SK-N-SH (cell line): Measurements from ENCODE around the gene CAMSAP1. TPM values are rescaled to one million over a fixed set of nuclear protein-coding genes. Genes with fewer than 3 reads are reported as not detected.

Experiments used
- CTCF ChIA-PET: fragments of 300-600, 350-600 bp; formaldehyde crosslinking; extraction: SDS; loops from one replicate; lab custom pipeline; 2021; lab: Yijun Ruan, JAX
- POLR2A ChIA-PET: fragments of 350-600 bp; sonication (Branson Sonifier 250); formaldehyde crosslinking; extraction: SDS; loops from one replicate; lab custom pipeline; 2020; ENCODE audit warnings: antibody characterized with exemption, inconsistent platforms; lab: Yijun Ruan, JAX
- DNase-seq: peaks from one replicate; pipeline ENCODE4 v3.0.0; 2012
- H2AFZ ChIP-seq: fragments of 200-600 bp; sonication (generic); 2 replicates; pipeline ENCODE4 v1.8.1; 2016; ENCODE audit warnings: antibody characterized with exemption, mild to moderate bottlenecking, low read depth
- H3F3A ChIP-seq: fragments of 200-600 bp; sonication (generic); replicated peaks from 2 replicates; pipeline ENCODE3; 2016; ENCODE audit warnings: antibody characterized with exemption, mild to moderate bottlenecking; ENCODE audit not compliant: insufficient read depth
- H3K27ac ChIP-seq, 2 experiments: fragments of 200-500 bp in 1 of 2; fragments of 200-600 bp in 1 of 2; sonication (Bioruptor generic) in 1 of 2; sonication (generic), shearing (Covaris generic) in 1 of 2; 2 replicates each; pipeline versions ENCODE4 v1.5.1 to v1.6.1; 2014 to 2016; ENCODE audit warnings: low read depth in 2 of 2, inconsistent platforms in 1 of 2, low read length in 1 of 2, mild to moderate bottlenecking in 1 of 2, mixed read lengths in 1 of 2
- H3K27me3 ChIP-seq: fragments of 200-600 bp; sonication (generic), shearing (Covaris generic); 2 replicates; pipeline ENCODE4 v1.6.1; 2016; ENCODE audit warnings: mixed run types; ENCODE audit not compliant: insufficient read depth
- H3K36me3 ChIP-seq, 2 experiments: fragments of 200-500 bp in 1 of 2; fragments of 200-600 bp in 1 of 2; sonication (Bioruptor generic) in 1 of 2; sonication (generic) in 1 of 2; replicated peaks in 1 of 2; 2 replicates each; pipeline versions ENCODE3 to v1.5.1; 2014 to 2016; ENCODE audit warnings: low read length in 1 of 2, mild to moderate bottlenecking in 1 of 2; ENCODE audit not compliant: insufficient read depth in 2 of 2, control insufficient read depth in 1 of 2
- H3K4me1 ChIP-seq, 2 experiments: fragments of 200-500 bp in 1 of 2; fragments of 200-600 bp in 1 of 2; sonication (Bioruptor generic) in 1 of 2; sonication (generic), shearing (Covaris generic) in 1 of 2; 2 replicates each; pipeline versions ENCODE4 v1.5.1 to v1.6.1; 2014 to 2016; ENCODE audit warnings: low read depth in 1 of 2, low read length in 1 of 2, mixed run types in 1 of 2; ENCODE audit not compliant: insufficient read depth in 2 of 2, control insufficient read depth in 1 of 2
- H3K4me2 ChIP-seq: fragments of 200-600 bp; sonication (generic), shearing (Covaris generic); 2 replicates; pipeline ENCODE4 v1.6.1; 2017; ENCODE audit warnings: mixed run types
- H3K4me3 ChIP-seq, 2 experiments: fragments of 200-500 bp in 1 of 2; fragments of 200-600 bp in 1 of 2; sonication (Bioruptor generic) in 1 of 2; sonication (generic), shearing (Covaris generic) in 1 of 2; 2 replicates each; pipeline versions ENCODE4 v1.5.1 to v1.8.1; 2014 to 2016; ENCODE audit warnings: low read depth in 2 of 2, inconsistent platforms in 1 of 2, low read length in 1 of 2, mild to moderate bottlenecking in 1 of 2, mixed read lengths in 1 of 2, moderate library complexity in 1 of 2
- H3K79me2 ChIP-seq: fragments of 200-600 bp; sonication (generic); 2 replicates; pipeline ENCODE4 v1.8.1; 2017; ENCODE audit warnings: mild to moderate bottlenecking; ENCODE audit not compliant: insufficient read depth
- H3K9ac ChIP-seq: fragments of 200-600 bp; sonication (generic); 2 replicates; pipeline ENCODE4 v1.6.1; 2017; ENCODE audit warnings: mixed run types
- H3K9me2 ChIP-seq: fragments of 200-600 bp; sonication (generic); 2 replicates; pipeline ENCODE4 v1.6.1; 2017; ENCODE audit warnings: mixed run types
- H3K9me3 ChIP-seq: fragments of 200-600 bp; sonication (generic); 2 replicates; pipeline ENCODE4 v1.6.1; 2017; ENCODE audit warnings: mixed run types, mild to moderate bottlenecking, moderate library complexity
- H4K20me1 ChIP-seq: fragments of 200-600 bp; sonication (generic); 2 replicates; pipeline ENCODE4 v1.6.1; 2017; ENCODE audit warnings: mild to moderate bottlenecking, mixed run types; ENCODE audit not compliant: insufficient read depth
- FOSL2 ChIP-seq: IDR thresholded peaks from 2 replicates; pipeline ENCODE4 v1.4.0; 2012; ENCODE audit warnings: low read depth, mild to moderate bottlenecking, moderate library complexity, borderline replicate concordance
- JUND ChIP-seq: IDR thresholded peaks from 2 replicates; pipeline ENCODE4 v1.4.0; 2012
- MAX ChIP-seq: IDR thresholded peaks from 2 replicates; pipeline ENCODE4 v1.4.0; 2012; ENCODE audit warnings: low read depth
- MXI1 ChIP-seq: IDR thresholded peaks from 2 replicates; pipeline ENCODE4 v1.6.1; 2012; ENCODE audit warnings: mild to moderate bottlenecking, low read depth, low read length, improper control_type of control experiment
- NFIC ChIP-seq: IDR thresholded peaks from 2 replicates; pipeline ENCODE4 v1.4.0; 2012; ENCODE audit warnings: borderline replicate concordance
- PBX3 ChIP-seq: IDR thresholded peaks from 2 replicates; pipeline ENCODE4; 2012
- POLR2AphosphoS5 ChIP-seq: IDR thresholded peaks from 2 replicates; pipeline ENCODE4 v1.6.1; 2012; ENCODE audit warnings: low read depth, low read length
- RAD21 ChIP-seq: IDR thresholded peaks from 2 replicates; pipeline ENCODE4 v1.6.1; 2012; ENCODE audit warnings: mild to moderate bottlenecking, low read length
- REST ChIP-seq: IDR thresholded peaks from 2 replicates; pipeline ENCODE4 v1.6.1; 2012; ENCODE audit warnings: mild to moderate bottlenecking, low read depth, low read length, moderate library complexity
- TCF12 ChIP-seq: IDR thresholded peaks from 2 replicates; pipeline ENCODE4 v1.4.0; 2012
- TEAD4 ChIP-seq: IDR thresholded peaks from 2 replicates; pipeline ENCODE4 v1.4.0; 2012; ENCODE audit warnings: mild to moderate bottlenecking, borderline replicate concordance; ENCODE audit not compliant: insufficient read depth
- USF2 ChIP-seq: fragments of 150-350 bp; IDR thresholded peaks from 2 replicates; pipeline ENCODE4 v1.6.1; 2017; ENCODE audit warnings: antibody characterized with exemption, low read length, low read depth, borderline replicate concordance
- WGBS: methylation state at CpG from one replicate; pipeline ENCODE4 v1.1.6; 2017; ENCODE audit warnings: low lambda C conversion rate; 5-methylcytosine and 5-hydroxymethylcytosine counted together
- polyA plus RNA-seq, 3 experiments: library from polyadenylated mRNA; depleted of rRNA; stranded (reverse); fragments of >200 nt; gene quantifications; 2 replicates each; pipeline ENCODE4 v1.2.3, GENCODE V29; 2012

The CAMSAP1 gene
- polyA plus RNA-seq, 1 of the 3 experiments (the other 2 are of a cell fraction): 8.9 TPM

GRCh38 chr9:135857843-135858242 lies 49.5 kb downstream of the CAMSAP1 start:
- Histone ChIP-seq H3K9ac (no peak overlapping the region), H3K36me3 (peaks cover 16 to 18% of the 10 kb centered on the region in 2 experiments), H3F3A (peaks cover 11% of the 10 kb centered on the region), H2AFZ (no peak overlapping the region), H3K27ac (peak overlapping the region in 1 of 2 experiments; percentile 39; a peak in 2 of 4 replicates), H3K4me2 (peak overlapping the region; percentile 25; the same call in 1 of the 2 replicates), H3K9me2 (no peaks in the 10 kb centered on the region), H3K79me2 (peaks cover 41% of the 10 kb centered on the region), H3K4me3 (no peak overlapping the region), H3K4me1 (peaks cover 2 to 24% of the 10 kb centered on the region in 2 experiments; a peak in 2 of 4 replicates), H3K9me3 (no peaks in the 10 kb centered on the region), H4K20me1 (peaks cover 34% of the 10 kb centered on the region), H3K27me3 (no peaks in the 10 kb centered on the region)
- ChIA-PET CTCF (interaction anchor here (0.9 to 1.3 kb wide), 2 partner anchors 16 to 22 kb away, joined by 3 read pairs; no protein-coding TSS in a partner anchor), POLR2A (no interaction called here)
- no peak for TF ChIP-seq MXI1
- peak; percentile 87 for TF ChIP-seq REST
- WGBS: 96% methylated on average over 2 of the region's 3 CpGs
- DNase-seq: no peak

GRCh38 chr9:135857371-135857786 lies 50.0 kb downstream of the CAMSAP1 start:
- Histone ChIP-seq H3K27ac (peak overlapping the region in 1 of 2 experiments; percentile 39; a peak in 2 of 4 replicates), H3K4me3 (no peak overlapping the region), H3K27me3 (no peaks in the 10 kb centered on the region), H3K79me2 (peaks cover 36% of the 10 kb centered on the region), H3K36me3 (peaks cover 19 to 22% of the 10 kb centered on the region in 2 experiments), H3K4me2 (peak overlapping the region; percentile 25; the same call in 1 of the 2 replicates), H3K9me2 (no peaks in the 10 kb centered on the region), H2AFZ (no peak overlapping the region), H3K4me1 (peaks cover 2 to 24% of the 10 kb centered on the region in 2 experiments; a peak in 2 of 4 replicates), H4K20me1 (peaks cover 33% of the 10 kb centered on the region), H3F3A (peaks cover 11% of the 10 kb centered on the region), H3K9me3 (no peaks in the 10 kb centered on the region), H3K9ac (no peak overlapping the region)
- no peak for DNase-seq
- whole genome bisulfite sequencing: 58% methylated on average over 2 of the region's 2 CpGs
- no peak for TF ChIP-seq MAX
- TF ChIP-seq JUND: peak; percentile 57; the same call in 1 of the 2 replicates
- TF ChIP-seq TCF12: peak; percentile 66
- peak; percentile 39; the same call in 1 of the 2 replicates for TF ChIP-seq PBX3
- TF ChIP-seq NFIC: peak; percentile 37; the same call in 1 of the 2 replicates
- TF ChIP-seq FOSL2: peak; percentile 79; the same call in 1 of the 2 replicates
- TF ChIP-seq POLR2AphosphoS5: no peak
- TF ChIP-seq USF2: no peak
- TF ChIP-seq RAD21: no peak
- TF ChIP-seq TEAD4: no peak
- CTCF ChIA-PET: no interaction called here
- POLR2A ChIA-PET: no interaction called here
